SK-N-SH treated with all-trans-retinoic acid at 6 μM for 48 hours (cell line): ENCODE measurements around the gene DERL3.

ENCODE experiments used
- ESRRG ChIP-seq: fragments of 250-450 bp; sonication (Bioruptor Pico); IDR thresholded peaks from 2 replicates; pipeline ENCODE4 v1.6.1; 2021; ENCODE audit warnings: mild to moderate bottlenecking
- PPARA ChIP-seq: fragments of 250-450 bp; sonication (Bioruptor Pico); IDR thresholded peaks from 2 replicates; pipeline ENCODE4 v1.5.0; 2020; ENCODE audit warnings: mild to moderate bottlenecking, borderline replicate concordance
- RARB ChIP-seq: fragments of 250-450 bp; sonication (Bioruptor Pico); IDR thresholded peaks from 2 replicates; pipeline ENCODE4 v1.8.0; 2021; ENCODE audit warnings: mild to moderate bottlenecking, moderate library complexity
- SNAI2 ChIP-seq: fragments of 250-450 bp; sonication (Bioruptor Pico); IDR thresholded peaks from 2 replicates; pipeline ENCODE4 v1.5.0; 2020; ENCODE audit warnings: mild to moderate bottlenecking, moderate library complexity
- TCF4 ChIP-seq: fragments of 250-450 bp; sonication (Bioruptor Pico); IDR thresholded peaks from 2 replicates; pipeline ENCODE4 v1.8.0; 2021; ENCODE audit warnings: mild to moderate bottlenecking, moderate library complexity, borderline replicate concordance
- ZC3H10 ChIP-seq: fragments of 250-450 bp; sonication (Bioruptor Pico); IDR thresholded peaks from 2 replicates; pipeline ENCODE4 v1.5.1; 2021; ENCODE audit warnings: mild to moderate bottlenecking, moderate library complexity
- ZFP3 ChIP-seq: fragments of 250-450 bp; sonication (Bioruptor Pico); IDR thresholded peaks from 2 replicates; pipeline ENCODE4 v1.5.0; 2020; ENCODE audit warnings: mild to moderate bottlenecking, moderate library complexity
- TF ChIP-seq, protein P1 (sequence below): fragments of 250-450 bp; sonication (Bioruptor Pico); IDR thresholded peaks from 2 replicates; pipeline ENCODE4 v1.5.1; 2021; ENCODE audit warnings: mild to moderate bottlenecking, moderate library complexity
- TF ChIP-seq, protein P2 (sequence below): fragments of 250-450 bp; sonication (Bioruptor Pico); IDR thresholded peaks from 2 replicates; pipeline ENCODE4 v1.5.0; 2020; ENCODE audit warnings: mild to moderate bottlenecking, moderate library complexity
- TF ChIP-seq, protein P3 (sequence below): fragments of 250-450 bp; sonication (Bioruptor Pico); IDR thresholded peaks from 2 replicates; pipeline ENCODE4 v1.8.0; 2020; ENCODE audit warnings: mild to moderate bottlenecking, moderate library complexity, borderline replicate concordance

GRCh38 chr22:23833911-23834317, 4.9 kb downstream of the DERL3 start:
- TF ChIP-seq ZC3H10 (CRISPR knock-in tag) (no peak), SNAI2 (CRISPR knock-in tag) (no peak), TCF4 (no peak), RARB (CRISPR knock-in tag) (no peak), ZFP3 (CRISPR knock-in tag) (no peak), PPARA (no peak), ESRRG (CRISPR knock-in tag) (no peak)
- TF ChIP-seq, protein P1, sequence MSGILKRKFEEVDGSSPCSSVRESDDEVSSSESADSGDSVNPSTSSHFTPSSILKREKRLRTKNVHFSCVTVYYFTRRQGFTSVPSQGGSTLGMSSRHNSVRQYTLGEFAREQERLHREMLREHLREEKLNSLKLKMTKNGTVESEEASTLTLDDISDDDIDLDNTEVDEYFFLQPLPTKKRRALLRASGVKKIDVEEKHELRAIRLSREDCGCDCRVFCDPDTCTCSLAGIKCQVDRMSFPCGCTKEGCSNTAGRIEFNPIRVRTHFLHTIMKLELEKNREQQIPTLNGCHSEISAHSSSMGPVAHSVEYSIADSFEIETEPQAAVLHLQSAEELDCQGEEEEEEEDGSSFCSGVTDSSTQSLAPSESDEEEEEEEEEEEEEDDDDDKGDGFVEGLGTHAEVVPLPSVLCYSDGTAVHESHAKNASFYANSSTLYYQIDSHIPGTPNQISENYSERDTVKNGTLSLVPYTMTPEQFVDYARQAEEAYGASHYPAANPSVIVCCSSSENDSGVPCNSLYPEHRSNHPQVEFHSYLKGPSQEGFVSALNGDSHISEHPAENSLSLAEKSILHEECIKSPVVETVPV (CRISPR knock-in tag) = no peak
- TF ChIP-seq, protein P2, sequence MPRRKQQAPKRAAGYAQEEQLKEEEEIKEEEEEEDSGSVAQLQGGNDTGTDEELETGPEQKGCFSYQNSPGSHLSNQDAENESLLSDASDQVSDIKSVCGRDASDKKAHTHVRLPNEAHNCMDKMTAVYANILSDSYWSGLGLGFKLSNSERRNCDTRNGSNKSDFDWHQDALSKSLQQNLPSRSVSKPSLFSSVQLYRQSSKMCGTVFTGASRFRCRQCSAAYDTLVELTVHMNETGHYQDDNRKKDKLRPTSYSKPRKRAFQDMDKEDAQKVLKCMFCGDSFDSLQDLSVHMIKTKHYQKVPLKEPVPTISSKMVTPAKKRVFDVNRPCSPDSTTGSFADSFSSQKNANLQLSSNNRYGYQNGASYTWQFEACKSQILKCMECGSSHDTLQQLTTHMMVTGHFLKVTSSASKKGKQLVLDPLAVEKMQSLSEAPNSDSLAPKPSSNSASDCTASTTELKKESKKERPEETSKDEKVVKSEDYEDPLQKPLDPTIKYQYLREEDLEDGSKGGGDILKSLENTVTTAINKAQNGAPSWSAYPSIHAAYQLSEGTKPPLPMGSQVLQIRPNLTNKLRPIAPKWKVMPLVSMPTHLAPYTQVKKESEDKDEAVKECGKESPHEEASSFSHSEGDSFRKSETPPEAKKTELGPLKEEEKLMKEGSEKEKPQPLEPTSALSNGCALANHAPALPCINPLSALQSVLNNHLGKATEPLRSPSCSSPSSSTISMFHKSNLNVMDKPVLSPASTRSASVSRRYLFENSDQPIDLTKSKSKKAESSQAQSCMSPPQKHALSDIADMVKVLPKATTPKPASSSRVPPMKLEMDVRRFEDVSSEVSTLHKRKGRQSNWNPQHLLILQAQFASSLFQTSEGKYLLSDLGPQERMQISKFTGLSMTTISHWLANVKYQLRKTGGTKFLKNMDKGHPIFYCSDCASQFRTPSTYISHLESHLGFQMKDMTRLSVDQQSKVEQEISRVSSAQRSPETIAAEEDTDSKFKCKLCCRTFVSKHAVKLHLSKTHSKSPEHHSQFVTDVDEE = no peak
- TF ChIP-seq, protein P3, sequence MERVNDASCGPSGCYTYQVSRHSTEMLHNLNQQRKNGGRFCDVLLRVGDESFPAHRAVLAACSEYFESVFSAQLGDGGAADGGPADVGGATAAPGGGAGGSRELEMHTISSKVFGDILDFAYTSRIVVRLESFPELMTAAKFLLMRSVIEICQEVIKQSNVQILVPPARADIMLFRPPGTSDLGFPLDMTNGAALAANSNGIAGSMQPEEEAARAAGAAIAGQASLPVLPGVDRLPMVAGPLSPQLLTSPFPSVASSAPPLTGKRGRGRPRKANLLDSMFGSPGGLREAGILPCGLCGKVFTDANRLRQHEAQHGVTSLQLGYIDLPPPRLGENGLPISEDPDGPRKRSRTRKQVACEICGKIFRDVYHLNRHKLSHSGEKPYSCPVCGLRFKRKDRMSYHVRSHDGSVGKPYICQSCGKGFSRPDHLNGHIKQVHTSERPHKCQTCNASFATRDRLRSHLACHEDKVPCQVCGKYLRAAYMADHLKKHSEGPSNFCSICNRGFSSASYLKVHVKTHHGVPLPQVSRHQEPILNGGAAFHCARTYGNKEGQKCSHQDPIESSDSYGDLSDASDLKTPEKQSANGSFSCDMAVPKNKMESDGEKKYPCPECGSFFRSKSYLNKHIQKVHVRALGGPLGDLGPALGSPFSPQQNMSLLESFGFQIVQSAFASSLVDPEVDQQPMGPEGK = no peak
